Stimulated activated CD8-positive, alpha-beta memory T cell treated with anti-CD3 and anti-CD28 coated beads, Interleukin-15, amount 100 ng/mL, for 24 hours (primary cell): Measurements from ENCODE around the gene SPAG9.
"Not testable (repeated sequence)": the region's sequence is repeated elsewhere in the genome, so short reads cannot be mapped to it uniquely, and the experiment has no call there.

Experiments used
- DNase-seq: peaks from one replicate; pipeline ENCODE4 v3.0.0-alpha.2; 2020; ENCODE audit warnings: low read depth

SPAG9 gene

GRCh38 chr17:51142597-51142996, 21.9 kb upstream of the SPAG9 start:
- no peak for DNase-seq

- no peak for DNase-seq
Observed at GRCh38 chr17:51135956-51136355, 15.3 kb upstream of the SPAG9 start.

GRCh38 chr17:51133365-51133764, 12.7 kb upstream of the SPAG9 start:
- DNase-seq, result no peak

DNA sequence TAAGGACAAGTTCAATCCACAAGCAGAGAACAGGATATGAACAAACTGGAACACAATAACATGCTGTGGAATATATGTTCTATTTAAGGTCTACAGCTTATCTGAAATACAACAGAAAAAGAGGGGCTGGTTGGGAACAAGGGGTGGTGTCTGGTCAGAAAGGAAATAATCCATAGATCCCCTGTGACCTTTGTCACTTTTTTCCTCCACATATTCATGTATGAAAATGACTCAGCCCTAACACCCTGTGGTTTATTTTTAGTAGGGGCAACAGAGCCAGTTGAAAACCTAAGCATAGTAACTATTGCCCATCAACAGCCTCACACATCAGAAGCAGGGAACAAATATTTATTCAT, 12.3 kb upstream of the SPAG9 start:
- no peak for DNase-seq

GRCh38 chr17:51128076-51128475, 7.4 kb upstream of the SPAG9 start:
- DNase-seq, result no peak

GRCh38 chr17:51124640-51125503, 4.2 kb upstream of the SPAG9 start:
- no peak for DNase-seq

DNA sequence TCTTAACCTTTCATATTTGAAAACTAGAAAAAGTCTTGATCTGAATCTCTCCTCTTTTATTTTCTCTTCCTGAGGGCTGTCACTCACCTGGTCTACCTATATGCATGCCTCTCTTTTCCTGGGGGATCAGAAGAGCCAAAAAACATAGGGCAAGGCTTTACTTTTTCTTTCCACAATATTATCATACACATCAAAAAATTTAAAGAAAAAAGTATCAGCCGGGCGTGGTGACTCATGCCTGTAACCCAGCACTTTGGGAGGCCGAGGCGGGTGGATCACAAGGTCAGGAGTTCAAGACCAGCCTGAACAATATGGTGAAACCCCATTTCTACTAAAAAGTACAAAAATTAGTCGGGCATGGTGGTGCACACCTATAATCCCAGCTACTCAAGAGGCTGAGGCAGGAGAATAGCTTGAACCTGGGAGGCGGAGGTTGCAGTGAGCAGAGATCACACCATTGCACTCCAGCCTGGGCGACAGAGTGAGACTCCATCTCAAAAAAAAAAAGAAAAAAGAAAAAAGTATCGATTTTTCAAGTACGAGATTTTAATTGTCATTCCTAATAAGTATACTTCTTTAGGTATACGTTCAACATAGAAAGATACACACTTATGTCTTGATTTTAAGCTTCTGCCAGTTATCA, 1.9 kb upstream of the SPAG9 start:
- not testable (repeated sequence) for DNase-seq

DNA sequence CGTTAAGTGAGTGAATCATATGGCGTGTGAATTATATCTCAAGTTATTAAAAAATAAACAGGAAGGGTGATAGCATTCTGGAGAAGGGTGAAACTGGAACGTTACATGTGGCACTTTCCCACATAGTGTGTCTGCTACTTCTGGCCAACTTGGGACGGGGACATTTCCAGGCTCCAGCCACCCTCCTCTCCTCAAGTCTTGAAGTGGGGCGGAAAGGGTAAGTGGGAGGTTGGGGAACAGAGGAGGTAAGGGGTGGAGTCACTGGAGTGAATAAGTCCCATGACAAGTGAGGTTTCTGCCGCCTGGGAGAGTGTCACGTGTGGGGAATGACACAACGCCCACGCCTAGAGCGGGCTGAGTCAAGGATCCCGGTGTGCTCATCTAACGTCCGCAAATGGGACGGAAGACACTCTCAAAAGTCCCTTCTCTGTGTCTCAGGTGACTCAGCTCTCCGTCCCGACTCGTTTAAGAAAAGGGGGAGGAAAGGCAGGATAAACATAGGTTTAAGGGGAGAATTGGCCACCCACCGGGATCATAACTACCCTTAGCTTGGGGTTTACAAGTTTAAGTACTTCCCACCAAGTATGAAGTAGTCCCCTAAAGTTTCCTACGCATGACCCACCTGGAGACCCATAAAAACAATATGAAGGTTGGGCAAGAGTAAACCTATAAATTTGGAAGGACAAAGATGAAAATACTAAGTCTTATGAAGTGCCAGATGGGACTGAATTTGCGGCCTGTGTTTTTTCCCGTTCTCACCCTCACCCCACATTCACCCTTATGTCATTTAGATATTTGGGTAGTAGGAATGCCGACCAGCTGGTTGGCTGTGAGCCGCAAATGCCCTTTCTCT, 1.2 kb upstream of the SPAG9 start:
- peak; percentile 69 for DNase-seq

DNA sequence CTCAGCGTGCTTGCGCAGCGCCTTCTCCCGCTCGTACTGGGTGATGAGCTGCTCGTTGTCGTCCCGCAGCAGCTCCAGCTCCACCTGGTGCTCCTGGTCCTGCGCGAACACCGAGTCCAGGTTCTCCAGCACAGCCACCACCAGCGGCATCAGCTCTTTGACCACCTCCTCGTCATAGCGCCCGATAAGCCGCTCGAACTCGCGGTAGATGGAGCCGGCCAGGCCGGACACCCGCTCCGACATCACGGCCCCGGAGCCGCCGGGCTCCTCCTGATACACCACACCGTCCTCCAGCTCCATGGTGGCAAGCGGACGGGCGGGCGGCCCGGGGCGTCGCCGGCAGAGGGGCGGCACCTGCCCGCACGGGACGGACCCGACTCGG, 320 bp downstream of the SPAG9 start:
- no peak for DNase-seq

- peak; percentile 6 for DNase-seq
Observed at GRCh38 chr17:51119415-51120356, 982 bp downstream of the SPAG9 start.

- DNase-seq, result no peak
Observed at GRCh38 chr17:51118330-51119195, 2.1 kb downstream of the SPAG9 start.

GRCh38 chr17:51115179-51115578, 5.5 kb downstream of the SPAG9 start:
- DNase-seq, result no peak

DNA sequence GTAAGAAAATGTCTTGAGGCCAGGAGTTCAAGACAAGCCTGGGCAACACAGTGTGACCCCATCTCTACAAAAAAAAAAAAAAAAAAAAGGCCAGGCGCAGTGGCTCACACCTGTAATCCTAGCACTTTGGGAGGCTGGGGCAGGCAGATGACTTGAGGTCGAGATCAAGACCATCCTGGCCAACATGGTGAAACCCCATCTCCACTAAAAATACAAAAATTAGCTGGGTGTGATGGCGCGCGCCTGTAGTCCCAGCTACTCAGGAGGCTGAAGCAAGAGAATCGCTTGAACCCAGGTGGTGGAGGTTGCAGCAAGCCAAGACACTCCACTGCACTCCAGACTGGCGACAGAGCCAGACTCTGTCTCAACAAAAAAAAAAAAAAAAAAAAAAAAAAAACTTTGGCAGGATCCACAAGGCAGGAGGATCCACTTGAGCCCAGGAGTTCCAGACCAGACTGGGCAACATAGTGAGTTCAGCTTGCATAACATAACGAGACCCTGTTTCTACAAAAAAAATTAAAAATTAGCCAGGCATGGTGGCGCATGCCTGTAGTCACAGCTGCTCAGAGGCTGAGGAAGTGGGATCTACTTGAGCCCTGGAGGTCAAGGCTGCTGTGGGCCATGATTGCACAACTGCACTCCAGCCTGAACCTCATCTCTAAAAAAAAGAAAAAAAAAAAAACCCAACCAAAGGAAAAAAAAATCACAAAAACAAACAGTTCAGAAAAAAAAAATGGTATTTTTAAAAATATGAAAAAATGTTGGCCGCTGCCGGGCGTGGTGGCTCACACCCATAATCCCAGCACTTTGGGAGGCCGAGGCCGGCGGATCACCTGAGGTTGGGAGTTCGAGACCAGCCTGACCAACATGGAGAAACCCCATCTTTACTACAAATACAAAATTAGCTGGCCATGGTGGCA, 8.1 kb downstream of the SPAG9 start:
- not testable (repeated sequence) for DNase-seq

- no peak for DNase-seq
Observed at GRCh38 chr17:51107778-51108177, 12.9 kb downstream of the SPAG9 start.

DNA sequence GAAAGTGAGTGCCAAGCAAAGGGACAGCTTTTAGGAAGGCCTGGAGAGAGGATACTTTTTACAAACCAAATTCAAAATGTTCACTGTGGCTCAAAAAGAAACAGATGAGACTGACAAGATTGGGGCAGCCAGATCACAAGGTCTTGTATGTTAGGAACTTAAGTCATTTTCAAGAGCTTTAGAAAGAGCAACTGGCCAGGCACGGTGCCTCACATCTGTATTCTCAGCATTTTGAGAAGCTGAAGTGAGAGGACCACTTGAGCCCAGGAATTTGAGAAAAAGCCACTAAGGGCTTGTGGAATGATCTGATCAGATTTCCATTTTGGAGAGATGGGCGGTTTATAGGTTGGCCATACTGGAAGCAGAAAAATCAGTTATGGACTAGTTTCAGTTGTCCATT, 17.2 kb downstream of the SPAG9 start:
- no peak for DNase-seq

DNA sequence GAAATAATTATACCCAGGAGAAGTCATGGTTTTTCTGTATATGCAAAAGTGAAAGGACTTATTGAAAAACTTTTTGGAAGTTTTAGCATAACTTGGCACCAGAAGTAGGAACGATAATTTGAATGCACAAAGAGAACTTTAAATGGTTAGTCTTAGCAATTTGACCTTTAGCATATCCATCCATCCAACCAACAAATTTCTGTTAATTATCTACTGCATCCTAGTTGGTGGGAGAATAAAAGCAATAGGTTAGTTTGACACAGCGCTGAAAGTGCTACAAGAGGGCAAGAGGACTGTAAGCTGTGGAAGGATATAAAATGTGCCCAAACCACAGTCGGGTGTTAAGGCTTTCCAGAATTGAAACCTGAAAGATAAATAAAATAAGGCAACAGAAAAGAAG, 17.6 kb downstream of the SPAG9 start:
- no peak for DNase-seq

DNA sequence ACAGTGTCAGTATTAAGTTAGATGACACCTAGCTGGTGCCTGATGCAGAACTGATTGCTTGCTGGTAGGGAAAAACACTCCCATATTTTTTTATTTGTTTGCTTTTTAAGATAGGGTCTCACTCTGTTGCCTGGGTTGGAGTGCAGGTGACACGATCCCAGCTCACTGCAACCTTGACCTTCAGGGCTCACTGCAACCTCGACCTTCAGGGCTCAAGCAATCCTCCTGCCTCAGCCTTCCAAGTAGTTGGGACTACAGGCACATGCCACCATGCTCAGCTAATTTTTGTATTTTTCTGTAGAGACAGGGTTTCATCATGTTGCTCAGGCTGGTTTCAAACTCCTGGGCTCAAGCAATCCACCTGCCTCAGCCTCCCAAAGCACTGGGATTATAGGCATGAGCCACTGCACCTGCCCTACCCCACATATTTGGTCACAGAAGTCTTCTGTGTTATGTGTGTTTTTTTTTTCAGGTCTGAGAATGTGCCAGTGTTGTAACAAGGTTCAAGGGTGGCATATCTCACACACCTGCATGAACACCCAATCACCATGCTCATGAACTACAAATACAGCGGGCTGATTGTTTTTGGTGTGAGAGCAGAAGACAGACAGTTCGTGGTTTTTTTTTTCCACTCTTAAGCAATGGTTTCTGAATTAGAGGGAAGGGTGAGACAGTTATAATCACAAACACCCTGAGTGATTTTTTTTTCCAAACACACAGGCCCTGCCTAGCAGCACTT, 22.8 kb downstream of the SPAG9 start:
- DNase-seq, result no peak

GRCh38 chr17:51091635-51092034, 29.0 kb downstream of the SPAG9 start:
- DNase-seq, result no peak

DNA sequence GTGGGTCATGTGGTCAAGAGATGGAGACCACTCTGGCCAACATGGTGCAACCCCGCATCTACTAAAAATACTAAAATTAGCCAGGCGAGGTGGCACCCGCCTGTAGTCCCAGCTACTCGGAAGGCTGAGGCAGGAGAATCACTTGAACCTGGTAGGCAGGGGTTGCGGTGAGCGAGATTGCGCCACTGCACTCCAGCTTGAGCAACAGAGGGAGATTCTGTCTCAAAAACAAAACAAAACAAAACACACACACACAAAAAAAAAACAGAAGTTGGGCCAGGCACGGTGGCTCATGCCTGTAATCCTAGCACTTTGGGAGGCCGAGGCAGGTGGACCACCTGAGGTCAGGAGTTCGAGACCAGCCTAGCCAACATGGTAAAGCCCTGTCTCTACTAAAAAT, 31.8 kb downstream of the SPAG9 start:
- DNase-seq, result not testable (repeated sequence)
